HS-27A (cell line): ENCODE results near the gene LAMC1.
A peak's percentile ranks its signal among the peaks of the same experiment; 100 is the strongest.
"Not testable (repeated sequence)": the region's sequence is repeated elsewhere in the genome, so short reads cannot be mapped to it uniquely, and the experiment has no call there.

Experiments
- DNase-seq: peaks from one replicate; pipeline ENCODE4 v3.0.0-alpha.2; 2012; ENCODE audit warnings: low read depth, missing footprints

The LAMC1 gene

DNA sequence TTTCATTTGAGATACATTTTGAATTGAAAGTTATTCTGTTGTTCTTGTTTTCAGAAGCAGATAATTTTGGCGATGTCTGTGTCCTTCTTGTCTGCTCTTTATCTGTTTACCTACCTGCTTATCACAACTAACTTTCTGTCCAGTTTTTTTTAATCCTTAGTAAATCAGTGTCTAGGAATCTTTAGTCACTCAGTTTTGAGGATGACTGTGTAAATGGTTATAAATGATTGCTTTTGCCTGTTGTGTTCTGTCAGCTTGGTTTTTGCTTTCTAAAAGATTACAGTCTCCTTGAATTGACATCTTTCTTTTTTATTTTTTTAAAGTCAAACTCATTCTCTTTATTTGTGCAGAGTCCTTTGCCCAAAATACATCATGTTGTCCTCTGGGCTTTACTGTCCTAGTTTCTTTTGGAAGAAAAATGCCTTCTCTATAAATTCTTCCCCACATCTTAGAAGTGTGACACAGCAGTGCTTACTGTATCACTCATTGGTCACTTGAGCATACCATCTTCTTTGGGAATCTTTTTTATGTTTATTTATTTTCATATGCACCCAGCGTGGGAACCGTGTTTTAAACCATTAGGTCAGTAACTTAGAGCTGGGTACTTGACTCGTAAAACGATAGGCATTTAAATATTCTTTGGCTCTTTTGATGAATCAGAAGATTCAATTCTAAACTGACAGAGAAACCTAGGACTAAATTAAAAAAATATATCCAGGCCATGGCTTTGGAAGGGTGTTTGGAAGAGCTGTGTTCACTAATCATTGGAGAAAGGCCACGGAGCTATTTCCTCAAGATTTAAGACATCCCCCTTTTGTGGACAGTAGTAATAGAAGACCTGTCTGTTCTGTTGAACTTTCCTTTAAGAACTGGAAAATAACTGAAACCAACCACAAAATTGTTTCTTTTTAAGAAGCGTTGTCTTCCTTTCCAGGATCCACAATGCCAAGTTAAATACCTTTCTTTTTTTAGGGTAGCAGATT, 20.9 kb downstream of the LAMC1 start:
- no peak for DNase-seq

DNA sequence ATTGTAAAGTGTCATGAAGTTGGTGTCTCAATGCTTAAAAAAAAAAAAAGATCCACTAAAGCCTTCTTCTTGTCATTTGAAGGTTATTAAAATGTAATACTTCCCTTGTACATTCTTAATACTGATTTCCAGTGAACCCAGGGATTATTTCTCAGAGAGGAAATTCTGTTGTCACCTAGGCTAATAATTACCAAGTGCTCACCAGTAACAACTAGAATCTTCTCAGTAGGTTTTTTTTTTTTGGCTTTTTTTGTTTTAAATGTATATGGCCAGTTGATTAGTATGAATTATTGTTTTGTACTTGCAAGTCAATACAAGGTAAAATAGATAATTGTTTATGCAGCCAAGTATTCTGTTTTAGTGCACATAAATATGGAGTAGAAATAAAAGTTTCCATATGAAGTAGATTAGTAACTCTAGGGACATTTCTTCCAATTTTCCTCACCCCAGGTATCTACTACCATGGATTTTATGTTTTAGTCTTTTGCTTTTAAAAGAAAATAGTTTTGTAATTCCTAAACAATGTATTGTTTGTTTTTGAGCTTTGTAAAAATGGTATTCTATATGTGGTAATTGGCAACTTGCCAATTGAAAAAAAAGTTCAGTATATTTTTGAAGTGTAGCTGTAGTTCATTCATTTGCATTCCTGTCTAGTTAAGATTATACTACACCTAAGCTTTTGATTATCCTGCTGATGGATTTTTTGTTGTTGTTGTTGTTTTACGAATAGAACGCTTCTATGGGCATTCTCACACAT, 21.9 kb downstream of the LAMC1 start:
- DNase-seq, result no peak

DNA sequence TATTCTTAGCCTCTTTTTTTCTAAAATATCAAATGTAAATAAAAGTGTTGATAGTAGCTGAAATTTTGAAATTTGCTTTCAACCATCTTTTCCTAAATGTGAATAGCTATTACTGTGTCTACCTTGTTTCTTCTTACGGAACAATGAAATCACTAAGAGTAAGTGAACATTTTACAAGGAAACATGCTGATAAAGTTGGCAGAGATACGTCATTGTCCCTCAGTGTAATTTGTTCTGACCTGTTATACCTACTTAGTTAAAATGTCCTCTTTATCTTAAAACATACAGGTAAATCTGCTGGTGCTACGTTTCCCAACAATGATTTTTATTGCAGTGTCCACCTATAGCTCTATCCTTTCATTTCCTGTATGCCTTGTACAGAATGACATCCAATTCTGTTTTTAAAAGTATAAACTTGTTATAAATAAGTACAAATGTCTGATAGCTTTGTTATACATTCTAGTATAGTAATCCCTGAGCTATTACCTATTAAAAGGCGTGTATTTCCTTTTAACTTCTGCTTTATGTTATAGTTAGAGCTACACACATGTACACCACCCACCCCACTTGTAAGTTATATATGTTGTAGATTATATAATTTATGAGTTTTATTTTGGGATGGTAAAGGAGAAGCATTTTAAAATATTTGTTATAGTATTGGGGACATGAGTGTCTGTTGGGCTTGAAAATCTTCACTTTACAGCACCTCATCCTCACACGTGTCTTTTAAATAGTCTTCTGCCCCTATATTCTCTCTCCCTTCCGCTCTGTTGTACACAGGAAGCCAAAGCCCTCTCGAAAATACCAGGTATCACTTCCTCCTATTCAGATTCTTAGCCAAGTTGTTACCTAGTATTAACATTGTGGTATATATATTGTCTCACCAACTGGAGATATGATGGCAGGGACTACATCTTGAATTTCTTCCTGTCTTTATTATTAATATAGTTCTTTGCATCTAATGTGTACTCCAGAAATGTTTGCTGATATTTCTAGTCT, 25.2 kb downstream of the LAMC1 start:
- no peak for DNase-seq

DNA sequence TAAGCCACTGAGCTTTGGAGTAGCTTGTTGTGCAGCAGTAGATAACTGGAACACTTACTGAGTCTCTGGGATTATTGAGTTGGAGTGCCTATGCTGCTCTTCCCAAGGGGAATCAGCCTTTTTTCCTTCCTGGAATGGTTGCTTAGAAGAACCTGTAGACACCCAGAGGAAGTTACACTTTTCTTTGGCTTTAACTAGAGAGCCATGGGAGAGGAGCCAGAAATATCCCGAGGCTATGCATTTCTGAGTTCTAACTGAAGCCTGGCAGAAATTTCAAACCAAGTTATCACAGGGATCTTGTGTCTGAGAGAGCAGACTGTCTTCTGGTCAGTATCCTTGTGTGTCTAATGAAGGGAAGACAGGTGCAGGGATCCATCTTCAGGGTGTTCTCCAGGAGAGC, 28.3 kb downstream of the LAMC1 start:
- no peak for DNase-seq

DNA sequence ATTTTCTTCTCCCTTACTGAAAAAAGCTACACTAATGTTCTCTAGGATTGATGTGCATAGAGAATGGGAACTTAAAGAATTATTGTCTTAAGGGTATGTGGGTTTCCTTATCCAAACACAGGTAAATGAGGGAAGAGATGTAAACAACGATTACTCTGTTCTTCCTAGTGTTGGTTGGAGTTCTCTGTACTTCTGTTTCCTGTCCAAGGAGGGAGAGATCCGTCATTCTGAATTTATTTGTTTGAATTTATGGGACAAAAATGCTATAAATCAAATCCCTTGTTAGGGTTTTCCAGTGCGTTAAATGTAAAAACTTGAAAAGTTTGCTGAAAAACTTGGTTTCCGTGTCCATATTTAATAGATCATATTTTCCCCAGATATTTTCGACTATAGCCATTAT, 29.6 kb downstream of the LAMC1 start:
- DNase-seq, result no peak

DNA sequence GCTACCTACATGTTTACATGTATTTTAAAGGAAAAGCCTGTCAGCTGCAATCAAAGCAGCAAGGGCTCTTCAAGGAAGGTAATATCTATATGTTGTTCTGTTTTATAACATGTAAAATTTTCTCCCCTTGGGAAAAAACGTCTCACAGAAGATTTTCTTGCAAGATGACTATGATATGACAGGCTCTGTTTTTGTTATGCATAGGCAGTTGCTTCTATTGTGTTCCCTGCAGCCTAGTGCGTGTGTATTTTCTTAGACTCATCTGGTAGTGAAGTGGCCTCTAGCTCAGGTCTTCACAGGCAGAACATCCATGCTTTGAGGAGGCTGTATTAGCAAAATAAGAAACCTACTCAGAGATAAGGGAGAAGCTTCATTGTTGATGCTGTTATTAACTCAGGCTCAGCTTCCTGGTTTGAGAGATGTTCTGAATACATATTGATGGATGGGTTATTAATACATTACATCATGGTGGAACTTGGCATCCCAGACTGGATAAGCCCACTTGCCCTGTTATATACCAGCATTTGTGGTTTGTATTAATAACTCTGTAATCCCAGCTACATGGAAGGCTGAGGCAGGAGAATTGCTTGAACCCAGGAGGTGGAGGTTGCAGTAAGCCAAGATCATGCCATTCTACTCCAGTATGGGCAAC, 35.8 kb downstream of the LAMC1 start:
- no peak for DNase-seq

DNA sequence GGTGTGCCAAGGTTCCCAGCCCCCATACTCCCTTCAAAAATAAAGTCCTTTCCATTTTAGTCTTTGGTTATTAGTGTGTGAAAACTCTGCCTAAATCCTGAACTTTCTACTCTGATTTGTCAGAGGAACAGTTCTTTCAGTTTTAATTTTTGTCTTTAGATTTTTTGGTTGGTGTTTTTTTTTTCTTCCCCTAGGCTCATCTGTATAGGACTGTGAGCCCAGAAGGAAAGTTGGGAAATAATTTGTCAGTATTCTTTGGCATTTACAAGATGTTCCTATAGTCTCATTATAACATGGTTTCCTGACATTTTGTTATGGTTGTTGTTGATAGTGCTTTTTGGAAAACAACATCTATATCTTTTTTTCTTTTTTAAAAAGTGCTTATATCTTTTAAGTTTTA, 38.0 kb downstream of the LAMC1 start:
- DNase-seq, result no peak

DNA sequence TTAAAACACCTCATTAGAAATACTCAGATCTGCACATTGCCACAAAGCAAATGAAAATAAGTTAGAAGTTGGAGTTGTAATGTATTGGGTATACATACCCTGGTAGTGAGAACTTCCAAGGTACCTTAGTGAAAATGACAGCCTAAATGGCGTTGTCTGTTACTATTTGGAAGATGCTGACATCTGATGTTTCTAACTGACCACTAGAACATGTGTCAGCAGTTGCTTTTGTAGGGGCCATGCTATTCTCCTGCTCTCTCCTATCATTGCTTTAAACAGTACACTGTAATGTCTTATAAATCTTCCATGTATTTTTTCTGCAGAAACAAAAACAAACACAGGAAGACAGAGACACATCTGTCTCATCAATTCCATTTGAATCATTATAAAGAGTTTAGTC, 40.1 kb downstream of the LAMC1 start:
- no peak for DNase-seq

DNA sequence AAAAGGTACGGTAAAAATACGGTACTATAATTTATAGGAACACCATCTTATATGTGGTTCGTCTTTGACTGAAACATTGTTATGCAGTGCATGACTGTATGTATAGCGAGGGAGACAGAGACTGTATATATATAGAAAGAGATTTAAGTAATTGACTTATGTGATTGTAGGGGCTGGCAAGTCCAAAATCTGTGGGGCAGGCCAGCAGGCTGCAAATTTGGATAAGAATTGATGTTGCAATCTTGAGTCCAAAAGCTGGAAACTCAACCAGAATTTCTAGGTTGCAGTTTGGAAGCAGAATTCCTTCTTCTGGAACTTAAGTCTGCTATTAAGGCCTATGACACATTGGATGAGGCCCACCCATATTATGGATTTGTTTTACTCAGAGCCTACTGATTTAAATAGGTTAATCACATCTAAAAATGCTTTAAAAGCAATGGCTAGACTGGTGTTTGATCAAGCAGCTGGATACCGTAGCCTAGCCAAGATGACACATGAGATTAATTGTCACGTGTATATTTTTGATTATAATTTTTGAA, 42.0 kb downstream of the LAMC1 start:
- no peak for DNase-seq

DNA sequence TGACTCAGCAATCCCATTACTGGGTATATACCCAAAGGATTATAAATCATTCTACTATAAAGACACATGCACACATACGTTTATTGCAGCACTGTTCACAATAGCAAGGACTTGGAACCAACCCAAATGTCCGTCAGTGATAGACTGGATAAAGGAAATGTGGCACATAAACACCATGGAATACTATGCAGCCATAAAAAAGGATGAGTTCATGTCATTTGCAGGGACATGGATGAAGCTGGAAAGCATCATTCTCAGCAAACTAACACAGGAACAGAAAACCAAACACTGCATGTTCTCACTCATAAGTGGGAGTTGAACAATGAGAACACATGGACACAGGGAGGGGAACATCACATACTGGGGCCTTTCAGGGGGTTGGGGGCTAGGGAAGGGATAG, 43.2 kb downstream of the LAMC1 start:
- not testable (repeated sequence) for DNase-seq

DNA sequence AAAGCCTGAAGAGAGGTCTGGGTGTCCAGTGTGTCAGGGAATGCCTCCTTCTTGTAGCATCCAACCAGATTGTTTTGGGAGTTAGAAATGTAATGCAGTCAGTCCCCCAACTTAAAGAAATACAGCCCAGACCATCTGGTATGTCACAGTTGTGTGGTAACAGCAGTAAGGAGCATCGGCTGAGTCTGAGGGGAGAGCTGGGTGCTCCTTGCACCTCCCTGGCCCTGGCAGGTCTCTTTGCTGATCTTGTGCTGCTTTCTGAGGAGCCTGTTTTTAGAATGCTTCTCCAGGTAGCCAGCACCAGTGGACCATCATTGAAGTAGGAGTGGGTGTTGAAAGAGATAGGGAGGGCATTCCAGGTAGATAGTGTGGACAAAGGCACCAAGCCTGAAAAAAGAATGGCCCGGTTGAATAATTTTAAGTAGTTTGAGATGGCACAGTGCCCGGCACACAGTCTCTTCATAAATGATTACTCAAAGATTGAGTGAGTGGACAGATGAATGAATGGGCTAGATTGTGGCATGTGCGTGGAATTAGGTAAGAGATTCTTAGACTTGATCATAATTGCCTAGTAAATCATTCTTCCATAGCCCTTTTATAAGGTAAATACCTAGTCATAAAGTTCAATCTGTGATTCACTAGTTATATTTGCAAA, 46.5 kb downstream of the LAMC1 start:
- DNase-seq, result no peak

DNA sequence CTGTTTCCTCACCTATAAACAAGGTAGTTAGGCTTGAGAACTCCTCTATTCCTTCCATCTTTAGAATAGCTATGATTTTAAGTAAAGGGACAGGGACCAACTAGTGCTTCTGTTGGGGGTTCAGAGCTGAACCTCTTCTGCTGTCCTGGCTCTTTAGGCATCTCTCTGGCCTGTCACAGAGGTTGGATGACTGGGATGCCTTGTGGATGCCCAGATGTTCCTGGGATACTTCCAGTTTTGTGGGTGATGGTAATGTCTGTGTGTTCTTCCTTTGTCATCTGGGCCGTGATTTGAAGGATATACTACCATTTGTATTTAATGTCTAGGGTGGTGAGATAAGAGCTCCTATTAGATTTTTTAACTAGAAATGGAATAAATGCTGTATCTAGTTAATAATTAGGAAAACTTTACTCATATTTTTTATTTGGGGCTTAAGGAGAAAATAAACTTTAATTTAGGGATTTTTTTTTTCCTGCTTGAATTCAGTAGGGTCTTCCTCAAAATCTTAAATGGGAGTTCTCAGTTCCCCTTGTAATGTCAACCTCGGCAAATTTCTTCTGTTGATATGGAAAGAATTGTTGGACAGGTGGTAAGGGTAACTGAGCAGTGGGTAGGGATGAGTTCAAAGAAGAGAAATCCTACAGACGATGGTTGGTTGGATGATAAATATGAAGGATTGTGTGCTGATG, 47.2 kb downstream of the LAMC1 start:
- no peak for DNase-seq

DNA sequence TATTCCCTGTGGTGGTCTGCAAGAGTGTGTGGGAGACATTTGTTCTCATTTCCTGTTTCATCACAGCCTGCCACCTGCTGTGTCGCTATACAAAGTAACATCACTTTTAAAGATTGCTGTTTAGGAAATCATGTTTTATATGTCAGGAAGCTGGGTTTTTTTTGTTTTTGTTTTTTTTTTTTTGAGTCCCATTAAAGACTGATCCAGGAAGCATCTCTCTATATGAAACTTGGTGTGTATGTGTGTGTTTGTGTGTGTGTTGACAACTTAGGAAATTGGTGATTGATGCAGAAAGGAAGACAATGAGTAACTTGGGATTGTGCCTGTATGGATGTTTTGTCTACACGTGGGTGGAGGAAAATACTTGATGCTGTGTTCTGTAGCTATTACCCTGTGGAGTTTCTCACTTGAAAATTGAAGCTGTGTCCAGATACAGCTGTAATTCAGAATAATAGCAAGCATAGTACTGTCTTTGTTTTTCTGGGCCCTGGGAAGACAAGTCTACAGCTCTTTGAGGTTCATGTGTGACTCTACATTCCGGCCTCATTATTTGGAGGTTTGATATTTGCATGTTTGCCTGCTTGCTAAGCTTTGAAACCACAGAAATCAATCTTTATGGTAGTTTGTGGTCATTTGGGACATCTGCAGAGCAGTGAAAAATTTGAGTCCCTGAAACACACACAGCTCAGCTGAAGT, 47.9 kb downstream of the LAMC1 start:
- DNase-seq, result peak; percentile 41

DNA sequence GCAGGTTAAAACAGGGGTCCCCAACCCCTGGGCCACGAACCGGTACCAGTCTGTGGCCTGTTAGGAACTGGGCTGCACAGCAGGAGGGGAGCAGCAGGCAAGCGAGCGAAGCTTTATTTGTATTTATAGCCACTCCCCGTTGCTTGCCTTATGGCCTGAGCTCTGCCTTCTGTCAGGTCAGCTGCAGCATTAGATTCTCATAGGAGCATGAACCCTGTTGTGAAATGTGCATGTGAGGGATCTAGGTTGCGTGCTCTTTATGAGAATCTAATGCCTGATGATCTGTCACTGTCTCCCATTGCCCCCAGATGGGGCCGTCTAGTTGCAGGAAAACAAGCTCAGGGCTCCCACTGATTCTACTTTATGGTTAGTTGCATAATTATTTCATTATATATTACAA, 49.4 kb downstream of the LAMC1 start:
- DNase-seq, result not testable (repeated sequence)

DNA sequence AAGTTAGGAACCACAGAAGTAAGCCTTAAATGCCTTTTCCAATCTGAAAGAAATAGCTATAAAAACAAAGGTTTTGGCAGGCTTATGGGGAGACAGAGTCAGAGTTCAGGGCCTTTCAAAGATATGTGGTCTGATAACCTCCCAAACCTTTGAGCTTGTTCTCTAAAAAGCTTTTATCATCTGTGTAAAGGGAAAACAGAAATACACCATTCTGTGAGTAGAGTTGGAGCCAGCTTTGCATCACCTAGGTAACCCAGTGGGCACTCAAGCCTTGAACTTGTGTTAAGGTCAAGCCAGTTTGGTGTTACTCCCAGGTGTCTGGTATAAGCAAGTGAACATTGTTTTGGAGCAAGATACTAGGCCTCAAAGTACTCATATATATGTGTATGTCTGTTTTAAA, 50.1 kb downstream of the LAMC1 start:
- no peak for DNase-seq

DNA sequence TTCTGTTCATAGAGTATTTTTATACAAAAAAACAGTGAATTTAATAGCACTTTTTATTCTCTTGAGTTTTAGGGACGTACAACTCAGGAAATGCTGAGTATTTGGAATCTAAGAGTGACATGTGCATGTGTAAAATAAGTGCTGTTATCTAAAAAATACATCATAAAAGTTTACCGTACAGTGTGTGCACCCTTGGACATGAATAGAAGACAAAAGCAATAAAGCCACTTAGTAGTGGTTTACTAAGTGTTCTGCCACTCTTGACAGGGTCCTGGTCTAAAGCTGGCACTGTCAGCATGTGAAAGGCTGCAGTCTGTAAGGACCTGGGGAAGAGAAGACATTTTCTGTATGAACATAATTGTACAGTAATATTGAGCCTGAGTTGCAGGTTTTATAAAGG, 51.0 kb downstream of the LAMC1 start:
- no peak for DNase-seq

DNA sequence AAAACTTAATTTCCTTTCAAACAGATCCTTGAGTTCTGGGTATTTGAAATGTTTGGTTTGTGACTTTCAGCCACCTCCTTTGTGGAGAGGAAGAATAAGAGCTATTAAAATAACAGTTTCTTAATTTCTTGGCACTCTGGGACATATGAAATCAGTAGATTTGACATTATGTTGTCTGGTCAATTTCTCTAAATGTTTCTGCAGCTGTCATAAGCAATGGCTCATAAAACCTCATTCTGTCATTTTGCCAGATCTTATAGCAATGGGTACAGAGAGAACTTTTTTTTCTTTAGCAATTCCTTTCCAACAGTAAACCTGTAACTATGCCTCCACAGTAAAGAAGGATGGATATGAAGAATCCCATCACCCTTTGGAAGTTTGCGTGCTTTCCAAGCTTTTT, 52.6 kb downstream of the LAMC1 start:
- no peak for DNase-seq

DNA sequence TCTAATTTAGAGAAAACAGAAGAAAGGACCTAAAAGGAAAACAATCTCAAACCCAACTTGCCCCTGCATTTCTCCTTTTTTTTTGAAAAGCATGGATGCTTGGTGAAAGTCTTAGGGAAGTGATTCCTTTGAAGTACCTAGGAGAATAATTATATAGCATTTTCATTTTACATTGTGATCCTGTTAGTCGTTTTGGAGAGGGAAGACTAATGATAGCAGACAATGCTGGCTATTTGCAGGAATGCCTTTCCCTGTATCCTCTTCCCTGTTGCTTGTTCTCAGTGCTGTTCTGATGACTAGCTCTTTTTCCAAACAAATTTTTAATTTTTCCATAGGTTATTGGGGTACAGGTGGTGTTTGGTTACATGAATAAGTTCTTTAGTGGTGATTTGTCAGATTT, 53.9 kb downstream of the LAMC1 start:
- DNase-seq, result no peak

DNA sequence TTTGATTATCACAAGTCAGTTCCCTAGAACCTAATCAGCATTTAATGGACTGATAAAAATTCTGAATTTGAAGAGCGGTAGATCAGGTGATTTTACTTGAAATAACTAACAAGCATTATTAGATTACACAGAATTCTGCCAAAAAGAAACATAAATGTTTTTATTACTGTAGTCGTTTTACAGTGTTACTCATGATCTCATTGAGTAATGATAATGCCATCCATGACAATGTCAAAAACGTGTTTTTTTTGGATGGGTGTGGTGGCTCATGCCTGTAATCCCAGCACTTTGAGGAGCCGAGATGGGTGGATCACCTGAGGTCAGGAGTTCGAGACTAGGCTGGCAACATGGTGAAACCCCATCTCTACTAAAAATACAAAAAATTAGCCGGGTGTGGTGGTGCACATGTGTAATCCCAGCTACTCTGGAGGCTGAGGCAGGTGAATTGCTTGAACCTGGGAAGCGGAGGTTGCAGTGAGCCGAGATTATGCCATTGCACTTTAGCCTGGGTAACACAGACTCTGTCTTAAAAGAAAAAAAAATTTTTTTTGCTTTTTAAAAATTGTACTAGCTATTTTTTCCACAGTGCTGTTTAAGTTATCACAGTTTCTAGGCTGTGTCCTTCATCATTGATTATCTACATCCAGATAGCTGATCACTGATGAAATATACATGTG, 56.6 kb downstream of the LAMC1 start:
- no peak for DNase-seq
